ENCODE results near the gene HCN4. TPM values are rescaled to one million over a fixed set of nuclear protein-coding genes. Genes with fewer than 3 reads are reported as not detected.
A peak's percentile ranks its signal among the peaks of the same experiment; 100 is the strongest.

Gene HCN4
- total RNA-seq, 1 donor from 2014 or later, result 4.1 TPM

GRCh38 chr15:73346735-73347312 is 21.9 kb downstream of the HCN4 start:
- H3K4me3 Mint-ChIP-seq, result no peak overlapping the region
- no peaks in the 10 kb centered on the region for H3K4me1 Mint-ChIP-seq
- TF ChIP-seq CTCF (conservative IDR thresholded peaks at IDR 0.05), result no peak
- H3K36me3 Mint-ChIP-seq (ENCODE audit: low read depth), result peaks cover 10% of the 10 kb centered on the region
- no peaks in the 10 kb centered on the region for H3K27me3 Mint-ChIP-seq (ENCODE audit: low read depth)
- no peak overlapping the region for H3K27ac Mint-ChIP-seq (ENCODE audit: unreplicated experiment)
- DNase-seq (ENCODE audit: low read depth, low spot score), result peak; percentile 57
- H3K9me3 Mint-ChIP-seq, result peaks cover 5% of the 10 kb centered on the region

- Mint-ChIP-seq H3K36me3 (ENCODE audit: low read depth) (peaks cover 10% of the 10 kb centered on the region), H3K27me3 (ENCODE audit: low read depth) (no peaks in the 10 kb centered on the region), H3K27ac (ENCODE audit: unreplicated experiment) (peak overlapping the region; percentile 55), H3K9me3 (peaks cover 5% of the 10 kb centered on the region), H3K4me3 (no peak overlapping the region), H3K4me1 (no peaks in the 10 kb centered on the region)
- no peak for DNase-seq (ENCODE audit: low read depth, low spot score)
- no peak for TF ChIP-seq CTCF (conservative IDR thresholded peaks at IDR 0.05)
Observed at GRCh38 chr15:73345658-73346057, 23.1 kb downstream of the HCN4 start.

- Mint-ChIP-seq H3K27ac (ENCODE audit: unreplicated experiment) (no peak overlapping the region), H3K9me3 (peaks cover 5% of the 10 kb centered on the region), H3K36me3 (ENCODE audit: low read depth) (peaks cover 10% of the 10 kb centered on the region), H3K4me1 (no peaks in the 10 kb centered on the region), H3K27me3 (ENCODE audit: low read depth) (no peaks in the 10 kb centered on the region), H3K4me3 (no peak overlapping the region)
- no peak for DNase-seq (ENCODE audit: low read depth, low spot score)
- TF ChIP-seq CTCF (conservative IDR thresholded peaks at IDR 0.05), result no peak
Observed at GRCh38 chr15:73344056-73344455, 24.7 kb downstream of the HCN4 start.

GRCh38 chr15:73341886-73342600 is 26.7 kb downstream of the HCN4 start:
- Mint-ChIP-seq H3K4me3 (no peak overlapping the region), H3K36me3 (ENCODE audit: low read depth) (peaks cover 13% of the 10 kb centered on the region), H3K4me1 (no peaks in the 10 kb centered on the region), H3K9me3 (peaks cover 5% of the 10 kb centered on the region), H3K27ac (ENCODE audit: unreplicated experiment) (no peak overlapping the region), H3K27me3 (ENCODE audit: low read depth) (no peaks in the 10 kb centered on the region)
- DNase-seq (ENCODE audit: low read depth, low spot score), result no peak
- no peak for TF ChIP-seq CTCF (conservative IDR thresholded peaks at IDR 0.05)

GRCh38 chr15:73340502-73341192 is 28.1 kb downstream of the HCN4 start:
- peaks cover 5% of the 10 kb centered on the region for H3K9me3 Mint-ChIP-seq
- H3K27ac Mint-ChIP-seq (ENCODE audit: unreplicated experiment), result no peak overlapping the region
- no peak for DNase-seq (ENCODE audit: low read depth, low spot score)
- no peaks in the 10 kb centered on the region for H3K27me3 Mint-ChIP-seq (ENCODE audit: low read depth)
- TF ChIP-seq CTCF (conservative IDR thresholded peaks at IDR 0.05), result no peak
- no peaks in the 10 kb centered on the region for H3K4me1 Mint-ChIP-seq
- peaks cover 13% of the 10 kb centered on the region for H3K36me3 Mint-ChIP-seq (ENCODE audit: low read depth)
- no peak overlapping the region for H3K4me3 Mint-ChIP-seq

Measured in neural crest cell (in vitro differentiated cells).